Activated naive CD4-positive, alpha-beta T cell treated with anti-CD3 and anti-CD28 coated beads, Interleukin-2, amount 50 U/mL, for 24 hours (primary cell): ENCODE results near the gene SPNS3.

Experiments used
- H3K27ac Mint-ChIP-seq: one replicate; pipeline ENCODE4 v1.8.0; 2021; ENCODE audit warnings: mild to moderate bottlenecking, mixed read lengths
- H3K27me3 Mint-ChIP-seq: one replicate; pipeline ENCODE4 v1.8.0; 2021; ENCODE audit warnings: mixed read lengths
- H3K36me3 Mint-ChIP-seq: one replicate; pipeline ENCODE4 v1.8.0; 2021; ENCODE audit warnings: mixed read lengths
- H3K4me1 Mint-ChIP-seq: one replicate; pipeline ENCODE4 v1.8.0; 2021; ENCODE audit warnings: mixed read lengths
- H3K4me3 Mint-ChIP-seq: one replicate; pipeline ENCODE4 v1.8.0; 2021; ENCODE audit warnings: mild to moderate bottlenecking, mixed read lengths
- H3K9me3 Mint-ChIP-seq: one replicate; pipeline ENCODE4 v1.8.0; 2021; ENCODE audit warnings: mixed read lengths

SPNS3 gene

GRCh38 chr17:4504188-4504587, 70.4 kb downstream of the SPNS3 start:
- Mint-ChIP-seq H3K9me3 (no peaks in the 10 kb centered on the region), H3K4me1 (peaks cover 35% of the 10 kb centered on the region), H3K27ac (no peak overlapping the region), H3K4me3 (no peak overlapping the region), H3K27me3 (peaks cover 30% of the 10 kb centered on the region), H3K36me3 (no peaks in the 10 kb centered on the region)

GRCh38 chr17:4505187-4505586, 71.4 kb downstream of the SPNS3 start:
- peak overlapping the region; percentile 88 for H3K27ac Mint-ChIP-seq

GRCh38 chr17:4506175-4506813, 72.6 kb downstream of the SPNS3 start:
- Mint-ChIP-seq H3K9me3 (no peaks in the 10 kb centered on the region), H3K4me3 (no peak overlapping the region), H3K36me3 (no peaks in the 10 kb centered on the region), H3K27ac (no peak overlapping the region), H3K27me3 (peaks cover 15% of the 10 kb centered on the region), H3K4me1 (peaks cover 27% of the 10 kb centered on the region)

More at GRCh38 chr17:4505187-4505586, 71.4 kb downstream of the SPNS3 start:
- H3K9me3 Mint-ChIP-seq: no peaks in the 10 kb centered on the region
- no peak overlapping the region for H3K4me3 Mint-ChIP-seq
- H3K27me3 Mint-ChIP-seq: peaks cover 24% of the 10 kb centered on the region
- H3K36me3 Mint-ChIP-seq: no peaks in the 10 kb centered on the region
- H3K4me1 Mint-ChIP-seq: peaks cover 33% of the 10 kb centered on the region

- Mint-ChIP-seq H3K27me3 (peaks cover 11% of the 10 kb centered on the region), H3K27ac (no peak overlapping the region), H3K9me3 (no peaks in the 10 kb centered on the region), H3K4me1 (peaks cover 27% of the 10 kb centered on the region), H3K4me3 (no peak overlapping the region), H3K36me3 (no peaks in the 10 kb centered on the region)
Measured at GRCh38 chr17:4506892-4507291, 73.2 kb downstream of the SPNS3 start.

- Mint-ChIP-seq H3K27ac (no peak overlapping the region), H3K9me3 (no peaks in the 10 kb centered on the region), H3K4me3 (no peak overlapping the region), H3K36me3 (no peaks in the 10 kb centered on the region), H3K27me3 (peaks cover 11% of the 10 kb centered on the region), H3K4me1 (peaks cover 27% of the 10 kb centered on the region)
Measured at GRCh38 chr17:4507361-4508111, 73.8 kb downstream of the SPNS3 start.

- no peak overlapping the region for H3K27ac Mint-ChIP-seq
Measured at GRCh38 chr17:4508207-4508606, 74.5 kb downstream of the SPNS3 start.

GRCh38 chr17:4509401-4509800, 75.7 kb downstream of the SPNS3 start:
- H3K4me1 Mint-ChIP-seq: peaks cover 23% of the 10 kb centered on the region
- H3K9me3 Mint-ChIP-seq: no peaks in the 10 kb centered on the region
- H3K27ac Mint-ChIP-seq: no peak overlapping the region
- H3K36me3 Mint-ChIP-seq: no peaks in the 10 kb centered on the region
- H3K27me3 Mint-ChIP-seq: peaks cover 3% of the 10 kb centered on the region
- H3K4me3 Mint-ChIP-seq: no peak overlapping the region

More at GRCh38 chr17:4508207-4508606, 74.5 kb downstream of the SPNS3 start:
- Mint-ChIP-seq H3K4me1 (peaks cover 27% of the 10 kb centered on the region), H3K4me3 (no peak overlapping the region), H3K36me3 (no peaks in the 10 kb centered on the region), H3K9me3 (no peaks in the 10 kb centered on the region), H3K27me3 (peaks cover 6% of the 10 kb centered on the region)

- peaks cover 16% of the 10 kb centered on the region for H3K4me1 Mint-ChIP-seq
- H3K36me3 Mint-ChIP-seq: no peaks in the 10 kb centered on the region
- H3K4me3 Mint-ChIP-seq: no peak overlapping the region
- no peak overlapping the region for H3K27ac Mint-ChIP-seq
- no peaks in the 10 kb centered on the region for H3K27me3 Mint-ChIP-seq
- no peaks in the 10 kb centered on the region for H3K9me3 Mint-ChIP-seq
Measured at GRCh38 chr17:4509923-4510617, 76.3 kb downstream of the SPNS3 start.

GRCh38 chr17:4510618-4510941, 76.8 kb downstream of the SPNS3 start:
- no peaks in the 10 kb centered on the region for H3K9me3 Mint-ChIP-seq
- no peaks in the 10 kb centered on the region for H3K36me3 Mint-ChIP-seq
- H3K4me3 Mint-ChIP-seq: no peak overlapping the region
- no peak overlapping the region for H3K27ac Mint-ChIP-seq
- H3K27me3 Mint-ChIP-seq: no peaks in the 10 kb centered on the region
- H3K4me1 Mint-ChIP-seq: peaks cover 16% of the 10 kb centered on the region

- no peak overlapping the region for H3K4me3 Mint-ChIP-seq
- no peaks in the 10 kb centered on the region for H3K27me3 Mint-ChIP-seq
- H3K36me3 Mint-ChIP-seq: no peaks in the 10 kb centered on the region
- peaks cover 16% of the 10 kb centered on the region for H3K4me1 Mint-ChIP-seq
- no peak overlapping the region for H3K27ac Mint-ChIP-seq
- no peaks in the 10 kb centered on the region for H3K9me3 Mint-ChIP-seq
Measured at GRCh38 chr17:4511199-4511932, 77.6 kb downstream of the SPNS3 start.

- Mint-ChIP-seq H3K27me3 (no peaks in the 10 kb centered on the region), H3K4me1 (peaks cover 16% of the 10 kb centered on the region), H3K4me3 (no peak overlapping the region), H3K36me3 (no peaks in the 10 kb centered on the region), H3K9me3 (no peaks in the 10 kb centered on the region), H3K27ac (no peak overlapping the region)
Measured at GRCh38 chr17:4512156-4513112, 78.7 kb downstream of the SPNS3 start.

GRCh38 chr17:4513113-4514032, 79.6 kb downstream of the SPNS3 start:
- Mint-ChIP-seq H3K4me3 (no peak overlapping the region), H3K36me3 (no peaks in the 10 kb centered on the region), H3K9me3 (no peaks in the 10 kb centered on the region), H3K4me1 (peaks cover 15% of the 10 kb centered on the region), H3K27me3 (no peaks in the 10 kb centered on the region), H3K27ac (no peak overlapping the region)

- Mint-ChIP-seq H3K4me3 (no peak overlapping the region), H3K36me3 (no peaks in the 10 kb centered on the region), H3K27ac (no peak overlapping the region), H3K4me1 (peaks cover 6% of the 10 kb centered on the region), H3K9me3 (no peaks in the 10 kb centered on the region), H3K27me3 (no peaks in the 10 kb centered on the region)
Measured at GRCh38 chr17:4514206-4514605, 80.5 kb downstream of the SPNS3 start.

GRCh38 chr17:4514779-4515178, 81.0 kb downstream of the SPNS3 start:
- Mint-ChIP-seq H3K27me3 (no peaks in the 10 kb centered on the region), H3K4me3 (no peak overlapping the region), H3K27ac (no peak overlapping the region), H3K4me1 (peaks cover under 1% of the 10 kb centered on the region), H3K36me3 (no peaks in the 10 kb centered on the region), H3K9me3 (no peaks in the 10 kb centered on the region)
